UCSD-AML1 (cell line): ENCODE data around the gene SLC2A3.
"Not testable (repeated sequence)": the region's sequence is repeated elsewhere in the genome, so short reads cannot be mapped to it uniquely, and the experiment has no call there.

Source experiments
- DNase-seq: peaks from one replicate; lab custom pipeline; 2025; ENCODE audit not compliant: unreplicated experiment; lab: John Stamatoyannopoulos, UW

SLC2A3 gene

DNA sequence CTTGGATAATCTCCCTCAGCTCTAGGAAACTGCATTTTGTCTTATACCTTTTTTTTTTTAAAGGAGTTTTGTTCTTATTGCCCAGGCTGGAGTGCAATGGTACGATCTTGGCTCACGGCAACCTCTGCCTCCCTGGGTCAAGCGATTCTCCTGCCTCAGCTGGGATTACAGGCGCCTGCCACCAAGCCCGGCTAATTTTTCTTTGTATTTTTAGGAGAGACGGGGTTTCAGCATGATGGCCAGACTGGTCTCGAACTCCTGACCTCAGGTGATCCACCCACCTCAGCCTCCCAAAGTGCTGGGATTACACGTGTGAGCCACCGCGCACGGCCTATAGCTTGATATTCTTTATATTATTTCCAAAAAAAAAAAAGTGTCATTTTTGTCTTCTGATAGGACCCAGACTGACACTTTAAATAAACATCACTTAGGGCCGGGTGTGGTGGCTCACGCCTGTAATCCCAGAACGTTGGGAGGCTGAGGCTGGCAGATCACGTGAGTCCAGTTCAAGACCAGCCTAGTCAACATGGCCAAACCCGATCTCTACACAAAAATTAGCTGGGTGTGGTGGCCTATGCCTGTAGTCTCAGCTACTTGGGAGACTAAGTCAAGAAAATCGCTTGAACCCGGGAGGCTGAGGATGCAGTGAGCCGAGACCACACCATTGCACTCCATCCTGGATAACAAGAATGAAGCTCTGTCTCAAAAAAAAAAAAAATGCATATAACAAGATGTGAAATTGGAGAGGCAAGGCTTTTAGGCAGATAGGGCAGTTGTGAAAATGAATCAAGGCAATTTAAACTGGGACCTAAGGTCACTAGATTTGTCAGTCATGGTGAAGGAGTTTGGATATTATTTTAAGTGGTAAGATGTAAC is 18.4 kb downstream of the SLC2A3 start:
- peak; percentile 15 for DNase-seq

DNA sequence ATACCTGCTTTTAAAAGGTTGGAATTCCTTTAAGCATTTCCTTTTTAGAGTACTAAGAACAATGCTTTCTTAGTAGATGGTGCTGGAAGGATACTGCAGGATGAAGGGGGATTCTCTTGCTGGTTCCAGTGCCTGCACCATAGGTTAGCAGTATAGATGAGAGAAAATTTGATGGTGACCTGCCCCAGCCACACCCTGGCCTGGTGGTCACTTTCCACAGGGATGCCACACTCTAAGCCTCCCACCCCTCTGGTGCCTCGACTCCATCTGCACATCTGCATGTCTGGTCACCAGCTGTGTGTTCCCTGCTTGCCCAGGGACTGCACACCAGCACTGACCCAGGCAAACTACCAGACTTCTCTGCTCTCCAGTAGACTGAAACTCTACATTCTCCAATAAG is 19.1 kb downstream of the SLC2A3 start:
- DNase-seq = no peak

DNA sequence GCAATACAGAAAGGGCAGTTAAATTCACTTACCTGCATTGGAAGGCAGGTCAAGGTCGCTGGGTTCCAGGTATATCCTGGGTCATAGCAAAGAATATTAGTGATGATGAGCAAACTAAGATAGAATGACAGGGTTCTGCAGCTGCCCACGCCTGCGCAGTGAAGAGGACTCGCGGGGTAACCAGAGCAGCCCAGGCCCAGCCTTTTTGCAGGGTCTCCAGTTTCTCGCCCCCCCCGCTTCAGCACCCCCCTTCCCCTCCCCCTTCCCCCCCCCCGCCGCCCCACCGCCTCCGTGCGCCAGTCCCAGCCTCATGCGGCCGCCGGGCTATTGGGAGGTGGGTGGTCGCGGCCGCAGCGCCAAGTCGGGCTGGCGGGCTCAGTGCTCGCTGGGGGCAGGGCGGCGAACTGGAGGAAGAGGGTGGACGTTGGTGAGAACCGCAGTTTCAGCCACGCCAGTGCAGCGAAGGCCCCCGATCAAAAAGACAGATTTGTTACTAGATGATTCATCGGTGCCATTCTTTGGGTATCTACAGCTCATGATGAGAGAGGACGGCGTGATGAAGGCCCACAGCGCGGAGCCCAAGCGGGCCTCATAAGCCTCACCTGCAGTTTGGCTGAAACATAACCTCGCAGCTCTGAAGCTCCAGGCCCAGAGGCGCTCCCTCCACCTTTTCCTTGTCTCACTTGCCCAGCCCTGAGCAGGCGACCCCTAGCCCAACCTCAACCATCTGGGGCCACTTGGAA is 20.2 kb downstream of the SLC2A3 start:
- no peak for DNase-seq

DNA sequence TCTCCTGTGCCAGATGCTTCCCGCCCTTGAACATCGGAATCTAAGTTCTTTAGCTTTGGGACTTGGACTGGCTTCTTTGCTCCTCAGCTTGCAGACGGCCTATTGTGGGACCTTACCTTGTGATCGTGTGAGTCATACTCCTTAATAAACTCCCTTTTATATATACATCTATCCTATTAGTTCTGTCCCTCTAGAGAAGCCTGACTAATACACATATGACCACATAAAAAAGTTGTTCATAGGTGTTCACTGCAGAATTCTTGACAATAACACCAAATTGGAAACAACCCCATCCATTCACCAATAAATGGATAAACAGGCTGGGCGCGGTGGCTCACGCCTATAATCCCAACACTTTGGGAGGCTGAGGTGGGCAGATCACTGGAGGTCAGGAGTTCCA is 25.9 kb downstream of the SLC2A3 start:
- DNase-seq = not testable (repeated sequence)

DNA sequence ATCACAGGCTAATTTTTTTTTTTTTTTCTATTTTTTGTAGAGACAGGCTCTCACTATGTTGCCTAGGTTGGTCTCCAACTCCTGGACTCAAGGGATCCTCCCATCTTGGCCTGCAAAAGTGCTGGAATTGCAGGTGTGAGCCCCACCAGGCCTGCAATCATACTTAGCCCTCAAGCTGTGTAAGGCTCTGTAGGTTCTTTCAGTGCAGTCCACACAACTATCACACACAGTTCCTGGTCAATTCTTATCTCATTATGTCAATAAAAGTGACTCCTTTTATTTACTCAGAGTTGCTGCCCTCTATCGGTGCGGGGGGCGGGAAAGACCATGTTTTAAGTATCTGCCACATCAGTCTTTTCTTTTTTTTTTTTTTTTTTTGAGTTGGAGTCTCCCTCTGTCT is 29.0 kb downstream of the SLC2A3 start:
- peak; percentile 21 for DNase-seq

DNA sequence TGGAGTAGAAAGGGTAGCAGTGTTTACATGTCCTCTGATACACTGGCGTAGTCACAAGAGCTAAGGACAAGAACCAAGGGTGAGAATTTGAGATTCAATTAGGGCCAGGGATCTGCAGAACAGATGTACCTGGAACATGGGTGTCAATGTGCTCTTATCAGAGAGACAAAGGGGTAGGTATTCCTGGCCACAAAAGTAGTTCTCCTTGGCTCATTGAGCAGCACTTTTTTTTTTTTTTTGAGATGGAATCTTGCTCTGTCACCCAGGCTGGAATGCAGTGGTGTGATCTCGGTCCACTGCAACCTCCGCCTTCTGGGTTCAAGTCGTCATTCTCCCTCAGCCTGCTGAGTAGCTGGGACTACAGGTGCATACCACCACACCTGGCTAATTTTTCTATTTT is 29.7 kb downstream of the SLC2A3 start:
- DNase-seq = not testable (repeated sequence)

DNA sequence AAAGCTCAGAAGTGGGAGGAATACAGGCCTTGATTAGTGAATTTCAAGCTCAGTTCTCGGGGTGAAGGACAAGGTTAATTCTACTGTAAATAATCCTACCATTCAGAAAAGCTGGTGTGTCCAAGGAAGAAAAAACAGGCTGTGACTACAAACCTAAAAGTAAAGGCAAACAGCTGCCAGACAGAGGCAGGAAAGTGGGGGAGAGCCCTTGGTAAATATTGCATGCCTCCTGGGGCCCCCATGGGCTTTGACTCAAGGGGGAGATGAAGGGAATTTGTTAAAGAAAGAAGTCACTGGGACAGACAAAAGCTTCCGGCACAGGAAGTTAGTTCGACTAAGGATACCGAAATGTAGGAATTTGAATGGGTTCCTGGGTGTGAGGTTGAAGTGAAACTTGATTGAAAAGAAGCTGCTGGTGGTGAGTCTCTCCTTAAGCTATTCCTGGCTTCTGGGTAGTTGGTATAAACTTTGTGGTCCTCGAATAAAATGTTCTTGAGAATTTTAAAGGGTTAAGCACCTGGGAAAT is 30.3 kb downstream of the SLC2A3 start:
- not testable (repeated sequence) for DNase-seq

DNA sequence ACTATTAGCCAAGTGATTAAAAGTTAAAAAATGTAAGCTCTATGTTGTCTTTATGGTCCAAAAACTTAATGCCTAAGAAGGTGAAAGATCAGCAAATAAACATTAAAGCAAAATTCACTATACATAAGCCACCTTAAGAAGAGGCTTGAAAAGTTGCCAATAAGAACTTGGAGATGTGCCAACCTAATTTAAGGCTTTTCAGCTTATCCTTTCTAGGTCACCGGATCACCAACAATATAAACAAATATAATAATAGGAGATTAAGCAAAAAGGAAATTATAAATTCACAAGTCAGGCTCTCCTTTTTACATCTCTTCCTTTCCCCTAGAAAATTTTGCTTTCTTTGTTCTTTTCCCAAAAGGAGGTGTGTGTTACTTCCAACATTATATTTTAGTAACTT is 30.9 kb downstream of the SLC2A3 start:
- no peak for DNase-seq

DNA sequence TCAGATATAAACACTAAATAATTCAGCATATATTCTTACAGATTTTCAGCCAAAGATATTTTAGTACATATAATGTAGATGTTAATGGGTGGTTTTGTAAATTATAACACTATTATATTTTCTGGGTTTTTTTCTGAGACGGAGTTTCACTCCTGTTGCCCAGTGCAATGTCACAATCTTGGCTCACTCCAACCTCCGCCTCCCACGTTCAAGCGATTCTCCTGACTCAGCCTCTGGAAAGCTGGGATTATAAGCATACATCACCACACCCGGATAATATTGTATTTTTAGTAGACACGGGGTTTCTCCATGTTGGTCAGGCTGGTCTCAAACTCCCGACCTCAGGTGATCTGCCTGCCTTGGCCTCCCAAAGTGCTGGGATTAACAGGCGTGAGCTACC is 33.6 kb downstream of the SLC2A3 start:
- not testable (repeated sequence) for DNase-seq

DNA sequence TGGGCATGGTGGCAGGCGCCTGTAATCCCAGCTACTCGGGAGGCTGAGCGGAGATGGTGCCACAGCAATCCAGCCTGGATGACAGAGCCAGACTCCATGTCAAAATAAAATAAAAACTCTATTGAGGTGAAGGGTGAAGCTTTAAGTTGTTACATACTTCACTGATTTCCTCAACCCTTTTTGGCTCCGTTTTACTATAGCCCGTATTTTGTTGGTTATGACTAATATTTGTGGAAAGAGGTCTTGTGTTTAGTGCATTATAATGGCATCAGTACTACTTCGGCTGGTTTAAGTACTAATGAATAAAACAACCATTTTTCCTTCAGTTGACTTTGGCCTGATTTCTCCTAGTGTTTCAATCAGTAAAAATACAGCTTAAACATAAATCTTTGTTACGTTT is 36.2 kb downstream of the SLC2A3 start:
- DNase-seq = no peak

DNA sequence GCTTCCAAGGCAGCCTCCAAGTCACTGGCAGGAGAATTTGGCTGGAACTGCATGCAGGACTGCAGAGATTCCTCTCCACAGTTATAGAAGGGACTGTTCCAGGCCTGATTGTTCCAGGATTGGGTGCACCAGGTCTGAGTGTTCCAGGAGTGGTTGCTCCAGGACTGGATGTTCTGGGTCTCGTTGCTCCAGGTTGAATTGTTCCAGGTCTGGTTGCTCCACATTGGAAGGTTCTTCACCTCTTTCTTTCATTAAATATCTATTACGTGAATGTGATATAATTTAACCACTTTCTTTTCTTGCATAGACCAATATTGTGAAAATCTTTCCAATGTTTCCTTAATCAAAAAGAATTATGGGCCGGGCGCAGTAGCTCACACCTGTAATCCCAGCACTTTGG is 39.3 kb downstream of the SLC2A3 start:
- DNase-seq = not testable (repeated sequence)

DNA sequence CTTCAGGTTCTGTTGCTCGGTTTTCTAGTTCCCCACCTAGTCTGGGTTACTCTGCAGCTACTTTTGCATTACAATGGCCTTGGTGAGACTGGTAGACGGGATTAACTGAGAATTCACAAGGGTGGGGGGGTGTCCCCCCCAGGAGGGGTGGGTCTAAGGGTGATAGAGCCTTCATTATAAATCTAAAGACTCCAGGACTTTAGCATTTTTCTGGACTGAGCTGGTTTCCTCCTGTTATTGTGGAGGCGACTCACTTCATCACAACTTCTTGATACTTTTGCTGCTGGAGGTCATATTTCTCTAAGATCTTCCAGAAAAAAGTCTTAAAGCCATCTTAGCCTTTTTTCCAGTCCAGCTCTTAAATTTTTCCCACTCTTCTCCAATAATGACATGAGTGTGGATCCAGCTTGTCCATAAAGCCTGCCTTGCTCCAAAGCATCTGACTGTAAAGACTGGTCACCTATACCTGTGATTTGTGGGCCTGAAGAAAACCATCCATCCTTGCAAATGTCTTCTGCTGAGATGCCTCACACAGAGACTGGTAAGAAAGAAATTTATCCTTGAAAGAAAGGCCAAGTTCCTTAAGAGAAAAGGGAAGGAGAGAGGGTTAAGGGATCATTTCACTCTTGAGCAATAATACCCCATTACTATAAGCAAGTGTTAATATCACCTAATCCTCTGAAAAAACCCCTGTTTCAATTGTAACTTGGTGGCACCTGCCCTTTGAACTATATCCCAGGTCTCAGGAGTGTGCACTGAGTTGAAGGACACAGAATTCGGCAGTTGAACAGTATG is 43.6 kb downstream of the SLC2A3 start:
- DNase-seq = no peak

DNA sequence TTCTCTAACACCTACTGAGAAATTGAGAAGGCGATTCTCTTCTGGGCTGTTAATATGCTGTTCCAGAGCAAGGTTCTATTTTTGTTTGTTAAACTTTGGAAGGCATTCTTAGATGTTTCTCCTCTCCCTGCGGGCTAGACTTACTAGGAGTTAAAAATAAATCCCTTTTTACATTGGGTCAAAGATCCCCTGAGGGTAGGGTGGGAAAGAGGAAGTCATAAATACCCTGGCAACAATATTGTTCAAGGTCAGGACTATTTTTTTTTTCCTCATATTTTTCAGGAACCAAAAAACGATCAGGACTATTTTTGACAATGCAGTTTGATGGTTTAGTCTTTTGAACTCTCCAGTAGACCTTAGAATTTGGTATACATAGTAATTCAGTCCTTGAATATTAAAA is 51.3 kb downstream of the SLC2A3 start:
- DNase-seq = no peak

DNA sequence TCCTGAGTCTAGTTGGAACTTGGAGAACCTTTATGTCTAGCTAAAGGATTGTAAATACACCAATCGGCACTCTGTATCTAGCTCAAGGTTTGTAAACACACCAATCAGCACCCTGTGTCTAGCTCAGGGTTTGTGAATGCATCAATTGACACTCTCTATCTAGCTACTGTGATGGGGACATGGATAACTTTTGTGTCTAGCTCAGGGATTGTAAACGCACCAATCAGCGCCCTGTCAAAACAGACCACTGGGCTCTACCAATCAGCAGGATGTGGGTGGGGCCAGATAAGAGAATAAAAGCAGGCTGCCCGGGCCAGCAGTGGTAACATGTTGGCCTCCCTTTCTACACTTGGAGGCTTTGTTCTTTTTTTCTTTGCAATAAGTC is 54.3 kb downstream of the SLC2A3 start:
- not testable (repeated sequence) for DNase-seq

DNA sequence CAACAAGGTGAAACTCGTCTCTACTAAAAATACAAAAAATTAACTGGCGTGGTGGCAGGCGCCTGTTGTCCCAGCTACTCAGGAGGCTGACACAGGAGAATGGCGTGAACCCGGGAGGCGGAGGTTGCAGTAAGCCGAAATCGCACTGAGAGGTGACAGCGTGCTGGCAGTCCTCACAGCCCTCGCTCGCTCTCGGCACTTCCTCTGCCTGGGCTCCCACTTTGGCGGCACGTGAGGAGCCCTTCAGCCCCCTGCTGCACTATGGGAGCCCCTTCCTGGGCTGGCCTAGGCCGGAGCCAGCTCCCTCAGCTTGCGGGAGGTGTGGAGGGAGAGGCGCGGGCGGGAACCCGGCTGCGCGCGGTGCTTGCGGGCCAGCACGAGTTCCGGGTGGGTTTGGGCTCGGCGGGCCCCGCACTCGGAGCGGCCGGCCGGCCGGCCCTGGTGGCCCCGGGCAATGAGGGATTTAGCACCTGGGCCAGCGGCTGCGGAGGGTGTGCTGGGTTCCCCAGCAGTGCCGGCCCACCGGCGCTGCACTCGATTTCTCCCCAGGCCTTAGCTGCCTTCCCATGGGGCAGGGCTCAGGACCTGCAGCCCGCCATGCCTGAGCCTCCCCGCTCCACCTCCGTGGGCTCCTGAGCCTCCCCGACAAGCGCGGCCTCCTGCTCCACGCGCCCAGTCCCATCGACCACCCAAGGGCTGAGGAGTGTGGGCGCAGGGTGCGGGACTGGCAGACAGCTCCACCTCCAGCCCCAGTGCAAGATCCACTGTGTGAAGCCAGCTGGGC is 54.8 kb downstream of the SLC2A3 start:
- not testable (repeated sequence) for DNase-seq

DNA sequence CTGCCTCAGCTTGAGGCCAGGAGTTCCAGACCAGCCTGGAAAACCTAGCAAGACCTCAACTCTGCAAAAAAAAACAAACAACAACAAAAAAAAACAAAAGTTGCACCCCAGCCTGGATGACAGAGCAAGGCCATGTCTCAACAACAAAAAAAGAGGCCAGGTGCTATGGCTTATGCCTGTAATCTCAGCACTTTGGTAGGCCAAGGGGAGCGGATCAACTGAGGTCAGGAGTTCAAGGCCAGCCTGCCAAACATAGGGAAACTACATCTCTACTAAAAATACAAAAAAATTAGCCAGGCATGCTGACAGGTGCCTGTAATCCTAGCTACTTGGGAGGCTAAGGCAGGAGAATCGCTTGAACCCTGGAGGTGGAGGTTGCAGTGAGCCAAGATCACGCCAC is 56.7 kb downstream of the SLC2A3 start:
- DNase-seq = no peak

DNA sequence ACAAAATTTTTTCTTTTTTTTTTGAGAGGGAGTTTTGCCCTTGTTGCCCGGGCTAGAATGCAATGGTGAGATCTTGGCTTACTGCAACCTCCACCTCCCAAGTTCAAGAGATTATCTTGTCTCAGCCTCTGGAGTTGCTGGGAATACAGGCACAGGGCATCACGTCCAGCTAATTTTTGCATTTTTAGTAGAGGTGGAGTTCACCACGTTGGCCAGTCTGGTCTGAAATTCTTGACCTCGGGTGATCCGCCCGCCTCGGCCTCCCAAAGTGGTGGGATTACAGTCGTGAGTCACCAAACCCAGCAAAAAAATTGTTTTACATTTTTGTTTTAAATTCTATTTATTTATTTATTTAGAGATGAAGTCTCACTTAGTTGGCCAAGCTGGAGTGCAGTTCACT is 58.6 kb downstream of the SLC2A3 start:
- no peak for DNase-seq

DNA sequence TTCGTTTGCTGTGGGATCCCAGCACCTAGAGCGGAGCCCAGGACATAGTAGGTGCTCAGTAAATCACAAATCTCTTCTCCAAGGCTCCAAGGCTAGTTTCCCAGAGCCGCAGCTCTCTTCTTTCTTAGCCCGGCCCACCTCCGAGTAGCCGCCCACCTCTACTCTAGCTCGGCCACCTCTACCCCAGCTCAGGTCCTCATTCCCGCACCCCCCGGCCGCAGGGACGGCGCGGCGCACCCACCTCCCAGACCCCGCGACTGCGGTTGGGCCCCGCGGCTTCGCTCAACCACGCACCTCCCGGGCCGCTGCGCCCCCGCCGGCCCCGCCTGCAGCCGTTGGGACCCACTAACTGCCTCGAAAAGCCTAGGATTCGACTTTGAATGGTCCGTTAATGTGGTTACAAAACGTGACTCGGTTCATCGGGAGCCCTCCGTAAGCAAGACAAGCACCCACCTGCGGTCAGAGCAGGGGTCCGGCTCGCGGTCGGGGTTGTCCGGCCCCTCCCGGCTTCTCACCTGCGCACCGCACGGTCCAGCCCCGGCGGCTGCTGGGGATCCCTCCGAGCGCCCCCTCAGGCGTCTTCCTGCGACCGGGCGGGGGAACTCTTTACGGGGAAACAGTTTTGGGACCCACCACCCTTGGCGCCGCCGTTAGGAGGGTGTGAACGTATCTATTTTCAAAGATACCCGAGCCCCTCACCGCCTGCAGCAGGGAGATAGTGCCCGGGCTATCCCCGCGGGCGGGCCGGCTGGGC is 63.2 kb downstream of the SLC2A3 start, which contains the start of gene SLC2A14:
Gene SLC2A14 (minus strand): TSS at position 350 of the 754 bp plus-strand sequence. CDS start 3,035 bp downstream, outside the sequence.
- no peak for DNase-seq

DNA sequence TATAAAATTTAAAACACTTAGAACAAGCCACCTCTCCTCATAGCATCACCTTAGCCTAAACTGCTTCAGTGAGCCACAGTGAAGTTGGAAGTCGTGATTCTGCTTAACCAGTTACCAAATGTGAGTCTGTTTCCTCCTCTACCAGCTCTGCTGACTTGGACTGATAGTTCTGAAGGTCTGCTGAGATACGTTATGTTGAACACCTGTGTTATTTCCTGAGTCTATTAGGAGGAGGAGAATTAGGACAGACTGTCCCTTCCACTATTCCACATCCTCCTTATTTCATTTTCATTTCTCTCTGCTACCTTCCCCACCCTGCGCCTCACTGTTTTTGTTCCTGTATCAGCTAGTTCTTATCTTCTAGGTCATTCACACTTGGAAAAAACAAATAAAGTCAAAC is 65.7 kb downstream of the SLC2A3 start:
- DNase-seq = no peak
